GM12801 (cell line): Measurements from ENCODE around the gene MYLK4.

ENCODE experiments used
- CTCF ChIP-seq: IDR thresholded peaks from one replicate; pipeline ENCODE4 v1.5.1; 2011; ENCODE audit warnings: control low read depth; ENCODE audit not compliant: insufficient read length; ENCODE audit errors: extremely low read depth

The MYLK4 gene

GRCh38 chr6:2636672-2637071 lies 114.0 kb downstream of the MYLK4 start:
- TF ChIP-seq CTCF, result no peak

GRCh38 chr6:2635911-2636310 lies 114.8 kb downstream of the MYLK4 start:
- TF ChIP-seq CTCF, result no peak

GRCh38 chr6:2634139-2634964 lies 116.4 kb downstream of the MYLK4 start:
- TF ChIP-seq CTCF, result no peak

- TF ChIP-seq CTCF, result no peak
These were observed 117.0 kb downstream of the MYLK4 start for GRCh38 chr6:2633736-2634135.

- TF ChIP-seq CTCF, result no peak
These were observed 117.6 kb downstream of the MYLK4 start for GRCh38 chr6:2632976-2633584.

GRCh38 chr6:2632368-2632767 lies 118.4 kb downstream of the MYLK4 start:
- no peak for TF ChIP-seq CTCF

- TF ChIP-seq CTCF, result no peak
These were observed 119.7 kb downstream of the MYLK4 start for GRCh38 chr6:2630891-2631571.
